ENCODE data around the gene OASL.

The OASL gene

DNA sequence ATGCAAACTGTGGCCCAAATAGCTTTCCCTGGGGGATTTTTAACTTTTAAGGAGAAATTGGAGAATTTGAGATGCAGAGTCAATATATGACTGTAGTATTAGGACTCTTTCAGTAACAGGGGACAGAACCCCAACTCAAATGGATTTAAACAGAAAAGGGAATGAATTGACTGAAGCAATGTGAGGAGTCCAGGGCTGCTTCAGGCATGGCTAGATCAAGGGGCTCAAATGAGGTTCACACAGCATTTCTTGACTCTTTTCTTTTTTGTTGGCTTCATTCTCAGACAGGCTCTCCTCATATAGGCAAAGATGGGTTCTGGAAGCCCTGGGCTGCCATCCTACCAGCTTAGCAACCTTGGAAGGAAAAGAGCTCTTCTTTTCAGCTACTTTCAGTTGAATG is 47.1 kb downstream of the OASL start:
- DNase-seq (ENCODE audit: low read depth): no peak

DNA sequence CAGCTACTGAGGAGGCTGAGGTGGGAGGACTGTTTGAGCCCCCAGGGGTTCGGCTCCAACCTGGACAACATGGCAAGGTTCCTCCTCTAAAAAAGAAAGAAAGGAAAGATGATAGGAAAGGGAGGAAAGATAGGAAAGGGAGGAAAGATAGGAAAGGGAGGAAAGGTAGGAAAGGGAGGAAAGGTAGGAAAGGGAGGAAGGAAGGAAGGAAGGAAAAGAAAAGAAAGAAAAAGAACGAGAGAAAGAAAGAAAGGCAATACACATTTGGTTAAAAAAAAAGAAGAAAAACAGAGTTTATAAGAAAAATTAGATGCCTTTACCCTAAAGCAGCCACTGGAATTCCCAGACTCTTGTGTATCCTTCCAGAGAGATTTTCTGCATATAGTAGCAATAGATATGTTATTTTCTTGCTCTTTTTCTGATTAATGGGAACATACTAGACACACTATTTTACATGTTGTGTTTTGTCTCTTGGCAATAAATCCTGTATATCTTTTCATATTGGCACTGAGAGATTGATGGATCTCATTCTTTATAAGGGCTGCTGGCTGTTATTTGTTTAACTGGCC is 48.5 kb downstream of the OASL start:
- DNase-seq (ENCODE audit: low read depth): no peak

- DNase-seq (ENCODE audit: low read depth): no peak
Measured at GRCh38 chr12:120989687-120990086, 49.4 kb downstream of the OASL start.

- DNase-seq (ENCODE audit: low read depth): no peak
Measured at GRCh38 chr12:120988658-120989057, 50.4 kb downstream of the OASL start.

- no peak for DNase-seq (ENCODE audit: low read depth)
Measured at GRCh38 chr12:120988234-120988633, 50.8 kb downstream of the OASL start.

DNA sequence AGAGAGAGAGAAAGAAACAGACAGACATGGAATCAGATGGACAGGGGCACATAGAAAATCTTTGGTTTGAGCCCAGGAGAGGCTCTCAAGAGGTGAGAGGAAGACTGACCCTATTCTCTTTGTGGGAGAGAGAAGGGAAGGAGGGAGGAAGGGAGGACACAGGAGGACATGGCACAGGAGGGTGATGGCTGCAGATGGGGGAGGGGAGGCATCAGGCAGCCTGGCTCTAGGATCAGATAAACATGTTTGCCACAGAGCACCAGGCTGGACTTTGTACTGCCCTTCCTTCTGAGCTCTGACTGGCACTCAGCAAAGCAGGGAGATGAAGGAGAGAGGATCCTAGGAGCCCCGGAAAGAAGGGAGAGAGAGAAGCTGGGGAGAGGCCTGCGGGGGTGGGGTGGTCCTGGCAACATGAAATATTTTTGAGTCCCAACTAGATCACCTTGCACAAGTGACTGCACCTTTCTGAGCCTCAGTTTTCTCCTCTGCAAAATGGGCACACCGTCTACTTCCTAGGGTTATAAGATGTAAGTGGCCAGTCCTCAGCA is 54.6 kb downstream of the OASL start:
- DNase-seq (ENCODE audit: low read depth): no peak

- DNase-seq (ENCODE audit: low read depth): no peak
Measured at GRCh38 chr12:120983759-120984158, 55.3 kb downstream of the OASL start.

DNA sequence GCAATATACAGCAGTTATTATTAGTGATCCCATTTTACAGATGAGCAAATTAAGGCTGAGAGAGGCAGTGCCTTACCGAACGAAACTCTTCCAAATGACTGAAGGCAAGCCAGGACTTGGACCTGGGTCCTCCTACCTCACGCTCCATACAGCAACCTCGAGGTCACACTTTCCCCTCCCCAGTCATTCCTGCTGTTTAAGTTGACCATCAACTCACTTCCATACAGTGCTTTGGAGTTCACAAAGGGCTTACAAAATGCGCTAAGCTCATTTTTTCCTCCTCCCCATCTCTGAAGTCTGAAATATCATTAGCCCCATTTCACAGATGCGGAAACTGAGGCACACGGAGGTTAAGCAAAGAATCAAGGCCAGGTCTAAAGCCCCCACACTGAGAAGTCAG is 56.4 kb downstream of the OASL start:
- DNase-seq (ENCODE audit: low read depth): no peak

DNA sequence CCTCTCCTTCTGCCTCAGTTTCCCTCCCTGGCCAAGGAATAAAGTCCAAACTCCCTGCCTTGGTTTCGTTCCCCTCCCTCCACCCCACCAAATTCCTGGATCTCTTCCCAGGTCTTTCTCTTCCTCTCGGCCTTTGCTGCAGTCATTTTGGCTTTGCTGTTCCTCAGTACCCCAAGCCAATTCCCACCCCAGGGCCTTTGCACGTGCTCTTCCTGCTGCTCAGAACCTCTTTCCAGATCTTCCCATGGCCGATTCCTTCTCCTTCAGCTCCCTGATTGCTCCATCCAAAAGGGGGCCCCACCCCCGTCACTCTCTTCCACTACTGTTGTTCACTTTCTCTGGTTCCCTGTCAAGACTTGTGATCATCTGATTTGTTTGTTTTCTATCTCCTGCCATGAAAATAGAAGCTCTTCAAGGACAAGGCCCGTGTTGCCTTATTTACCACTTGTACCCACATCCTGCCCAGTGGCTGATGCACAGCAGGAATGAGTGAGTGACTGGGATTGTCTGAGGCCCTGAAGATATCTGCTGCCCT is 57.6 kb downstream of the OASL start:
- DNase-seq (ENCODE audit: low read depth): peak; percentile 7

- no peak for DNase-seq (ENCODE audit: low read depth)
Measured at GRCh38 chr12:120980800-120981368, 58.2 kb downstream of the OASL start.

DNA sequence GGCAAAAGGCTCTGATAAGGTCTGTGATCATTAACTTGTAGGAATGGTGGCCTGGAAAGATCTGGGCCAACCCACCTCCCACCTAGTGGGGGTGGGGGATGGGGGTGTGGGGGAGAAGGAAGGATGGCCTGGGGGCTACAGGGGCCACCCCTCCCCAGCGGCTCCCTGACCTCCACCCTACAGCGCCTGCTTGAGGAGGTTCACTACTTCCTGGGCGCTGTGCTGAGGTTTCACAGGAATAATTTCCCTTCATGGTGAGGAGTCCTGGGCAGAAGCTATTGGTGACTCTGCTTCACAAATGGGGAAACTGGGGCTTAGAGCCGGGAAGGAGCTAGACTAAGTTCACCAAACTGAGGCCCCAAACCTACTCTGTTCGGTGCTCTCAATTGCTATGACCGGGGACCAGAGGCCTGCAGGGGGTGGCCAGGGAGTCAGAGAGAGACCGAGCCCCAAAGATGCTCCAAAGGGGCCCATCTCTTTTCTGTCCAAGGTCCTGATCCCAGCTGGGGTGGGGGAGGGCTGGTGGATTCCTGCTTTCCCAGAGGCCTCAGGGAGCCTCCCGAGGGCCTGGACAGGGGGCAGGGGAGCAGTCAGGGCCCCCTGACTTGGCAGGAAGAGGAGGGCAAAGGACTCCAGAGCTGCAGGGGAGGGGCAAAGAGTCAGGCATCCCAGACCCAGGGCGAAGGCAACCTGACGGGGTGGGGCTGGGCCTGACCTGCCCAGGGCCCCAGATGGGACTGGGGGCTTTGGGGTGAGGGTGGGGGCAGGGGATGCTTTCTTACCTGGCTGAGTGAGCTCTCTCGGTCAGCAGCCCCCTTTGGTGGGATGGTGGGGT is 59.0 kb downstream of the OASL start:
- DNase-seq (ENCODE audit: low read depth): no peak

DNA sequence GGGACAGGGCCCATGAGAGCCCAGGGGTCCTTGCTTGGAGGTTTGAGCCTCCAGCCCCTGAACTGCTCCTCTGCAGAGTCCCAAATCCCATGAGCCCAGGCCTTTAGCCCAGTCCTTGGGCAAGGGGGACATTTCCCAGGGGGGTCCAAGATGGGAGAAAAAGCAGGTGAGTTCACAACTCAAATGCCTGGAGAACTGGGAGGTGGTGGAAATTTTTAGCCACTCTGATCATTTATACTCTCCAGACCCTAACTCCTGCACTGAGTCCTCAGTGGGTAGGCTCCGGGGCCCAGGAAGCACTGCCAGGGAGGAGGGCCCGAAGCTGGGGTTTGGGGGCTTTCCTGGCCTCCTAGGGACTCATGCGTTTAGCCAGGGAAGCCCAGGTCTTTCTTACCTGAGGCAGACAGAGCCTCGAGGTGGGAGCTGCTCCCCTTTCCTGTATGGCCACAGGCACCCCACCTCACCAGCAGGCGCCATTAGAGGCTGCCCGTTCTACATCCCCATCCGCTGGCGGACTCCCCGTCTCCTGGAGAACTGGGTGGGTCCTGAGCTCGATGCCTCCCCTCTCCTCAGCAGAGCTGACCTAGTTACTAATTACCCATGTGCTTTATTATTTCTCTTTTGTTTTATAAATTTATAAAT is 59.7 kb downstream of the OASL start:
- no peak for DNase-seq (ENCODE audit: low read depth)

DNA sequence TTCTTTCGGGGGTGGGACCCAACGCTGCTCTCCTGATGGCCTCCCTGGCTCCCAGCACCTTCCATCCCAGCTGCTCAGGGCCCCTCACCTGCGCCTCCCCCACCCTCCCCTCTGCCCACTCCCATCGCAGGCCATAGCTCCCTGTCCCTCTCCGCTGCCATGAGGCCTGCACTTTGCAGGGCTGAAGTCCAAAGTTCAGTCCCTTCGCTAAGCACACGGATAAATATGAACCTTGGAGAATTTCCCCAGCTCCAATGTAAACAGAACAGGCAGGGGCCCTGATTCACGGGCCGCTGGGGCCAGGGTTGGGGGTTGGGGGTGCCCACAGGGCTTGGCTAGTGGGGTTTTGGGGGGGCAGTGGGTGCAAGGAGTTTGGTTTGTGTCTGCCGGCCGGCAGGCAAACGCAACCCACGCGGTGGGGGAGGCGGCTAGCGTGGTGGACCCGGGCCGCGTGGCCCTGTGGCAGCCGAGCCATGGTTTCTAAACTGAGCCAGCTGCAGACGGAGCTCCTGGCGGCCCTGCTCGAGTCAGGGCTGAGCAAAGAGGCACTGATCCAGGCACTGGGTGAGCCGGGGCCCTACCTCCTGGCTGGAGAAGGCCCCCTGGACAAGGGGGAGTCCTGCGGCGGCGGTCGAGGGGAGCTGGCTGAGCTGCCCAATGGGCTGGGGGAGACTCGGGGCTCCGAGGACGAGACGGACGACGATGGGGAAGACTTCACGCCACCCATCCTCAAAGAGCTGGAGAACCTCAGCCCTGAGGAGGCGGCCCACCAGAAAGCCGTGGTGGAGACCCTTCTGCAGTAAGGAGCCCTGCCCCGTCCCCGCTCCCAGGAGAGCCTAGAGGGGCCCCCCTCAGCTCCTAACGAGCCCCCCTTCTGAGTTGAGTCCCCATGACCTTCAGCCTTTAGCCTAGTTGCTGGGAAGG is 60.5 kb downstream of the OASL start, which contains the start of gene HNF1A:
Gene HNF1A, plus strand, starts transcription at position 248 of the 924 bp plus-strand sequence. Its CDS starts 226 bp downstream, at position 474.
- no peak for DNase-seq (ENCODE audit: low read depth)

- no peak for DNase-seq (ENCODE audit: low read depth)
Measured at GRCh38 chr12:120977531-120978295, 61.3 kb downstream of the OASL start.

- DNase-seq (ENCODE audit: low read depth): no peak
Measured at GRCh38 chr12:120972870-120973543, 66.0 kb downstream of the OASL start.

GRCh38 chr12:120971299-120972180 is 67.5 kb downstream of the OASL start:
- DNase-seq (ENCODE audit: low read depth): peak; percentile 74

GRCh38 chr12:120970310-120970709 is 68.7 kb downstream of the OASL start:
- no peak for DNase-seq (ENCODE audit: low read depth)

All from amniotic epithelial cell (primary cell).